IPS-NIHi7 (cell line): ENCODE measurements around the gene MIOS.
"Not testable (repeated sequence)": the region's sequence is repeated elsewhere in the genome, so short reads cannot be mapped to it uniquely, and the experiment has no call there.

ENCODE experiments used
- DNase-seq: peaks from one replicate; pipeline ENCODE4 v3.0.0; 2012; ENCODE audit warnings: mixed read lengths; ENCODE audit errors: extremely low spot score

MIOS gene

GRCh38 chr7:7647495-7648036 is 80.9 kb downstream of the MIOS start:
- DNase-seq, result no peak

DNA sequence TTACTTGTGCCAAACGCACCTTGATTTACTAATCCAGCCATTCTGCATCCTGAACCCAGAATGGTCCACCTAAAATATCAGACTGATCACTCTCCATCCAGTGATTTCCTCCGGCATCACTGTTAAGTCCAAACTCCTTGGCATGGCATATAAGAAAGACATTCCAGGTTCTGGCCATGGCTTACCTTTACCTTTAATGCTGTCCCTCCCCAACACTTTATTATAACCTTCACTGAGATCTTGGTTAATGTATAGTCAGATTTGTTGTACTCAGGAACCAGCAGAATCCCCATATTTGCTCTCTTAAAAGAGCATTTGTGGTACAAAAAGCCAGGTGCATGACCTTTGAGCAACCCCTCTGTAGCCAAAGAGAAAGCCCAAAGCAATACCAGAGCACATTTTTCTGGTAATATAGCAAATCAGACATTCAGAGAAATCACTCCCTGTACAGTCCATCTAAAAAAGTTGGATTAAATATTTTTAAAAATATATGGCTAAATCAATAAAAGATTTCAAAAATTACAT is 84.1 kb downstream of the MIOS start:
- no peak for DNase-seq

- no peak for DNase-seq
These were observed 84.8 kb downstream of the MIOS start for GRCh38 chr7:7651479-7651878.

DNA sequence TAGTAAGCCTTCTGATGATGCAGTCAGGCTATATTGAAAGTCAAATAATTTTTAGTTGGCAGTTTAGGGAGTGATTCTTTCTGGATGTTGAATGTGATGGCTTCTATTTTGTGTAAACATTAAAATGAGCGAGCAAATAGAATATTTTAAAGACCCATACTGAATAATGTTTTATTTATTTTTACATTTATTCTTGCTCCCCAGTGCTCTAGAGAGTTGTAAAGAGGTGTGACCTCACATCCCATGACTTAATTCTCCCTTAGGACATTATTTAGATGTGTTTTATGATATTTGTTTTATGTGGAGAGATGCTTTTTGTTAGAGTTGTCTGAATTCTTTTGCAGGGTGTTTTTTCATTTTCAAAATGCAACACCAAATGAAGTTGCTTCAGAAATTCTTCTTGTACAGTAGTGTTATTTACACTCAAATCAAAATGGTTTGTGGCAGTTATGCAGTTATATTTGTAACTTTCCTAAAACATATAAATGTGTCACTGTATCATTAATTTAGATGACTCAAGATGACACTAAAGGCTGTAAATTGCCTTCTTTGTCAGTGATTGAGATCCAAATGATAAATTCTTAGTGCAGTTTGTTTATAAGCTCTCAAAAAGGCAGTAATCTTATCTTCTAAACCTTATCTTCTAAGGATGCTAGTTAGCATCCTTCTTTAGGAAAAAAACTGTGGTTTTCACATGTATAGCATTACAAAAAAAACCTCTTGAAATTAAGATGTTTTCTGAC is 86.3 kb downstream of the MIOS start:
- no peak for DNase-seq

DNA sequence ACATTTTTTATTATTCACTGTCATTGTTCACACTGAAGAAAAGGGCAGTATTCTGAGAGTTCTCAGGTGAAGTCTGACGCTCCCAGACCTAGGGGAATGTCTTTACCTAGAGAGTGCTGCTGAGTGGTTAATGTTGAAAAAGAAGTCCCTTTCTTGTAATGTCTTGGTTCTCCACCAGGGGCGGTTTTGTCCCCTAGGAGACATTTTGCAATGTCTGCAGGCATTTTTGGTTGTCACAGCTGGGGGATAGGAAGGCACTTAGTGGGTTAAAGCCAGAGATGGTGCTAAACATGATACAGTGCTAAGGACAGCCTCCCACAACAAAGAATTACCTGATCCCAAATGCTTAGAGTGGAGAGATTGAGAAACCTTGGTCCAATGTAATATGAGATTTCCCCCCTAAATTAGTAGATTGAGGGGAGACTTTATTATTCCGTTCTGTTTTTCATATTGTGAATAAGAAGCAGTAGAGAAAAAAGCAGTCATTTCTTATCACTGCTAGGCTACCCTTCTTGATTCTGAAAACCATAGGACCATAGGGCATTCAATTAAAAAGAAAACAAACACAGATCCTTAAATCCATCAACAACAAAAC is 87.0 kb downstream of the MIOS start:
- DNase-seq, result peak; percentile 65

- DNase-seq, result no peak
These were observed 88.5 kb downstream of the MIOS start for GRCh38 chr7:7654964-7655715.

- DNase-seq, result not testable (repeated sequence)
These were observed 89.8 kb downstream of the MIOS start for GRCh38 chr7:7656459-7656858.
